OCI-LY3 (cell line): Measurements from ENCODE around the gene LHFPL4.

Experiments
- H2AFZ ChIP-seq: fragments of 200-600, 300-600 bp; shearing (Covaris generic); 2 replicates; pipeline ENCODE4 v1.6.0; 2014; ENCODE audit warnings: antibody characterized with exemption, low read depth, low read length
- H3K27ac ChIP-seq: fragments of 200-600, 300-600 bp; sonication (generic); 2 replicates; pipeline ENCODE4 v1.5.1; 2014; ENCODE audit warnings: mild to moderate bottlenecking, low read length, moderate library complexity, mixed read lengths
- H3K27me3 ChIP-seq: fragments of 200-600, 300-600 bp; sonication (generic); 2 replicates; pipeline ENCODE4 v1.6.1; 2014; ENCODE audit warnings: low read depth, low read length, mixed read lengths
- H3K36me3 ChIP-seq: fragments of 200-600, 300-600 bp; sonication (generic); replicated peaks from 2 replicates; pipeline ENCODE3; 2014; ENCODE audit warnings: low read depth, low read length, mixed read lengths
- H3K4me1 ChIP-seq: fragments of 300-600, 200-600 bp; sonication (generic); 2 replicates; pipeline ENCODE4 v1.6.1; 2014; ENCODE audit warnings: low read length, mixed read lengths
- H3K4me2 ChIP-seq: fragments of 200-600, 300-600 bp; sonication (generic); 2 replicates; pipeline ENCODE4 v1.6.1; 2014; ENCODE audit warnings: low read length, mixed read lengths
- H3K4me3 ChIP-seq: fragments of 300-600, 200-600 bp; sonication (generic); 2 replicates; pipeline ENCODE4 v1.5.1; 2014; ENCODE audit warnings: antibody characterized with exemption, mild to moderate bottlenecking, low read length, moderate library complexity
- H3K79me2 ChIP-seq: fragments of 300-600, 200-600 bp; shearing (Covaris generic); 2 replicates; pipeline ENCODE4 v1.6.1; 2014; ENCODE audit warnings: mild to moderate bottlenecking, low read length, mixed read lengths
- H3K9ac ChIP-seq: fragments of 300-600, 200-600 bp; shearing (Covaris generic); 2 replicates; pipeline ENCODE4 v1.6.0; 2014; ENCODE audit warnings: mild to moderate bottlenecking, low read length, moderate library complexity
- H3K9me3 ChIP-seq: fragments of 200-600, 300-600 bp; shearing (Covaris generic); 2 replicates; pipeline ENCODE4 v1.6.1; 2014; ENCODE audit warnings: low read length, mixed read lengths; ENCODE audit not compliant: insufficient read depth
- H4K20me1 ChIP-seq: fragments of 200-600, 300-600 bp; sonication (generic); 2 replicates; pipeline ENCODE4 v1.6.1; 2016; ENCODE audit warnings: low read length, mixed read lengths; ENCODE audit not compliant: insufficient read depth
- EZH2phosphoT487 ChIP-seq: fragments of 200-600 bp; shearing (Covaris generic); IDR thresholded peaks from 2 replicates; pipeline ENCODE4 v1.6.1; 2018; ENCODE audit warnings: antibody characterized with exemption, mixed run types, low read depth
- TF ChIP-seq, protein P1 (sequence below): fragments of 200-600, 300-600 bp; sonication (generic); IDR thresholded peaks from 2 replicates; pipeline ENCODE4 v1.5.1; 2014; ENCODE audit warnings: antibody characterized with exemption, low read length, low read depth

The LHFPL4 gene

GRCh38 chr3:9468460-9468859, 85.2 kb downstream of the LHFPL4 start:
- H3K4me1 ChIP-seq, result no peaks in the 10 kb centered on the region
- H3K27ac ChIP-seq, result no peak overlapping the region
- no peak overlapping the region for H3K4me2 ChIP-seq
- H3K9ac ChIP-seq, result no peak overlapping the region
- no peak overlapping the region for H2AFZ ChIP-seq
- no peaks in the 10 kb centered on the region for H3K27me3 ChIP-seq
- H3K79me2 ChIP-seq, result peaks cover 29% of the 10 kb centered on the region
- TF ChIP-seq, protein P1, sequence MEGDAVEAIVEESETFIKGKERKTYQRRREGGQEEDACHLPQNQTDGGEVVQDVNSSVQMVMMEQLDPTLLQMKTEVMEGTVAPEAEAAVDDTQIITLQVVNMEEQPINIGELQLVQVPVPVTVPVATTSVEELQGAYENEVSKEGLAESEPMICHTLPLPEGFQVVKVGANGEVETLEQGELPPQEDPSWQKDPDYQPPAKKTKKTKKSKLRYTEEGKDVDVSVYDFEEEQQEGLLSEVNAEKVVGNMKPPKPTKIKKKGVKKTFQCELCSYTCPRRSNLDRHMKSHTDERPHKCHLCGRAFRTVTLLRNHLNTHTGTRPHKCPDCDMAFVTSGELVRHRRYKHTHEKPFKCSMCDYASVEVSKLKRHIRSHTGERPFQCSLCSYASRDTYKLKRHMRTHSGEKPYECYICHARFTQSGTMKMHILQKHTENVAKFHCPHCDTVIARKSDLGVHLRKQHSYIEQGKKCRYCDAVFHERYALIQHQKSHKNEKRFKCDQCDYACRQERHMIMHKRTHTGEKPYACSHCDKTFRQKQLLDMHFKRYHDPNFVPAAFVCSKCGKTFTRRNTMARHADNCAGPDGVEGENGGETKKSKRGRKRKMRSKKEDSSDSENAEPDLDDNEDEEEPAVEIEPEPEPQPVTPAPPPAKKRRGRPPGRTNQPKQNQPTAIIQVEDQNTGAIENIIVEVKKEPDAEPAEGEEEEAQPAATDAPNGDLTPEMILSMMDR, result no peak
- no peak for TF ChIP-seq EZH2phosphoT487
- H3K9me3 ChIP-seq, result no peaks in the 10 kb centered on the region
- H4K20me1 ChIP-seq, result peaks cover 23% of the 10 kb centered on the region
- peaks cover 90% of the 10 kb centered on the region for H3K36me3 ChIP-seq
- no peak overlapping the region for H3K4me3 ChIP-seq

DNA sequence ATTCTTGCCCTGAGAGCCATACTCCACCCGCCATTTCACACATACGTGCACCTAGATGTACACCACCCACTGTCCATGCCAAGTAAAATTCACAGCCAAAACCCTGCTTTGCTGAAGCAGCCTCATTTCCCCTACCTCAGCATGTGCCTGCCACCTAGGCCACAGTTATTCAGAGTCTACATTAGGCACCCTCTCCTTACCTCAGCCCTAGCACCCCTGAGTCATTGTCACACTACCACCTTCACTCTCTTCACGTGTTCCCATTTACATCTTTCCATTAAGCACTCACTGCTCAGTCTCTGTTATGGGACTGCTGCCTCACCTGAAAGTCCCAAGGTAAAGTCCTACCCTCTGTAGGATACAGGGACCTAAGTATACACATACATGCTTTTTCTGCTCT, 86.2 kb downstream of the LHFPL4 start:
- TF ChIP-seq, protein P1, result no peak
- no peak for TF ChIP-seq EZH2phosphoT487
- H3K9me3 ChIP-seq, result no peaks in the 10 kb centered on the region
- H3K4me2 ChIP-seq, result no peak overlapping the region
- H3K9ac ChIP-seq, result no peak overlapping the region
- peaks cover 85% of the 10 kb centered on the region for H3K36me3 ChIP-seq
- H3K4me1 ChIP-seq, result no peaks in the 10 kb centered on the region
- H3K27me3 ChIP-seq, result no peaks in the 10 kb centered on the region
- peaks cover 23% of the 10 kb centered on the region for H4K20me1 ChIP-seq
- H2AFZ ChIP-seq, result no peak overlapping the region
- H3K79me2 ChIP-seq, result peaks cover 29% of the 10 kb centered on the region
- no peak overlapping the region for H3K4me3 ChIP-seq
- H3K27ac ChIP-seq, result no peak overlapping the region

GRCh38 chr3:9455596-9456131, 98.0 kb downstream of the LHFPL4 start:
- Histone ChIP-seq H3K9me3 (no peaks in the 10 kb centered on the region), H3K79me2 (peaks cover 15% of the 10 kb centered on the region), H3K36me3 (peaks cover 59% of the 10 kb centered on the region), H3K27me3 (no peaks in the 10 kb centered on the region), H4K20me1 (peaks cover 10% of the 10 kb centered on the region), H3K4me1 (peaks cover 6% of the 10 kb centered on the region; the same call in 1 of the 2 replicates), H3K4me3 (no peak overlapping the region), H3K27ac (no peak overlapping the region), H2AFZ (no peak overlapping the region), H3K4me2 (no peak overlapping the region), H3K9ac (no peak overlapping the region)
- no peak for TF ChIP-seq EZH2phosphoT487
- TF ChIP-seq, protein P1, result no peak

GRCh38 chr3:9452417-9452816, 101.2 kb downstream of the LHFPL4 start:
- no peak overlapping the region for H2AFZ ChIP-seq
- H3K36me3 ChIP-seq, result peaks cover 69% of the 10 kb centered on the region
- no peaks in the 10 kb centered on the region for H3K27me3 ChIP-seq
- peaks cover 23% of the 10 kb centered on the region for H4K20me1 ChIP-seq
- TF ChIP-seq EZH2phosphoT487, result no peak
- TF ChIP-seq, protein P1, result no peak
- no peak overlapping the region for H3K4me2 ChIP-seq
- no peaks in the 10 kb centered on the region for H3K9me3 ChIP-seq
- no peak overlapping the region for H3K9ac ChIP-seq
- H3K4me3 ChIP-seq, result no peak overlapping the region
- H3K27ac ChIP-seq, result no peak overlapping the region
- peaks cover 38% of the 10 kb centered on the region for H3K79me2 ChIP-seq
- H3K4me1 ChIP-seq, result peaks cover 11% of the 10 kb centered on the region
